Left ventricle myocardium inferior (tissue), 1 donor: Measurements from ENCODE around the gene DCTN2. TPM values are rescaled to one million over a fixed set of nuclear protein-coding genes. Genes with fewer than 3 reads are reported as not detected.

Source experiments
- DNase-seq: peaks from one replicate; pipeline ENCODE4 v3.0.0-alpha.2; 2020
- H3K27ac ChIP-seq: fragments of 200-600 bp; replicated peaks from 2 replicates; pipeline ENCODE4 v1.8.0; 2021
- H3K27me3 ChIP-seq: fragments of 200-600 bp; 2 replicates; pipeline ENCODE4 v1.8.0; 2021; ENCODE audit warnings: low read depth
- H3K36me3 ChIP-seq: fragments of 200-600 bp; 2 replicates; pipeline ENCODE4 v1.8.0; 2021
- H3K4me1 ChIP-seq: fragments of 200-600 bp; 2 replicates; pipeline ENCODE4 v1.8.0; 2021
- H3K4me3 ChIP-seq: fragments of 200-600 bp; 2 replicates; pipeline ENCODE4 v1.8.0; 2021; ENCODE audit warnings: mild to moderate bottlenecking, moderate library complexity
- H3K9me3 ChIP-seq: fragments of 200-600 bp; replicated peaks from 2 replicates; pipeline ENCODE4 v1.8.0; 2021
- intact Hi-C: fragments of 100-400 bp; cut with micrococcal nuclease; formaldehyde crosslinking; loops from one replicate; pipeline ENCODE4 v1.11.0; 2022
- total RNA-seq: library from RNA; stranded (reverse); fragmentation: NEBNext Ultra II Directional; extraction: Animal tissue kit (Norgen Biotek cat#: 25700); gene quantifications from one replicate; pipeline ENCODE4 v1.2.1, GENCODE V29; 2021
- TF ChIP-seq, protein P1 (sequence below): fragments of 200-600 bp; IDR thresholded peaks from 2 replicates; pipeline ENCODE4 v1.8.0; 2021; ENCODE audit warnings: antibody characterized with exemption, mild to moderate bottlenecking, borderline replicate concordance
- donor health status: DM: no; HTN: yes; CAD: no; lungs with severe emphysema.

DCTN2 gene
- total RNA-seq, 1 donor from 2014 or later: 87.8 TPM

DNA sequence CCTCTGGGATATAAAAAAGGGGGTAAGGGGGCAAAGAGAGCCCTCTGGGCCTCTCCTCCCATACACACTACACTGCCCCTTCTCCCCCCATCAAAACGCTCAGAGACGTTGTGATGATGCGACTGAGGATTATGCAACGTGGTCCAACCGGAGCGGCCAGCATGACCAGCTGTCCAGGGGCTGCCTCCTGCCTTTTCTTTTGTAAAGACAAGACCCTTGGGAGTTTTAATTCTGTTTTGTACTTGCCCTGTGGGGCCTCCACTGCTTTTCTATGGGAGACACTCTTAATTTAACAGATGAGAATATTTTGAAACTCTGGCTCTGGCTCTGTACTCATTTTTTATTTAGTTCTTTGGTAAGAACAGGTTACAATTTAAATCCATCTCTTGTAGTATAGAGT is 17.2 kb downstream of the DCTN2 start:
- TF ChIP-seq, protein P1, sequence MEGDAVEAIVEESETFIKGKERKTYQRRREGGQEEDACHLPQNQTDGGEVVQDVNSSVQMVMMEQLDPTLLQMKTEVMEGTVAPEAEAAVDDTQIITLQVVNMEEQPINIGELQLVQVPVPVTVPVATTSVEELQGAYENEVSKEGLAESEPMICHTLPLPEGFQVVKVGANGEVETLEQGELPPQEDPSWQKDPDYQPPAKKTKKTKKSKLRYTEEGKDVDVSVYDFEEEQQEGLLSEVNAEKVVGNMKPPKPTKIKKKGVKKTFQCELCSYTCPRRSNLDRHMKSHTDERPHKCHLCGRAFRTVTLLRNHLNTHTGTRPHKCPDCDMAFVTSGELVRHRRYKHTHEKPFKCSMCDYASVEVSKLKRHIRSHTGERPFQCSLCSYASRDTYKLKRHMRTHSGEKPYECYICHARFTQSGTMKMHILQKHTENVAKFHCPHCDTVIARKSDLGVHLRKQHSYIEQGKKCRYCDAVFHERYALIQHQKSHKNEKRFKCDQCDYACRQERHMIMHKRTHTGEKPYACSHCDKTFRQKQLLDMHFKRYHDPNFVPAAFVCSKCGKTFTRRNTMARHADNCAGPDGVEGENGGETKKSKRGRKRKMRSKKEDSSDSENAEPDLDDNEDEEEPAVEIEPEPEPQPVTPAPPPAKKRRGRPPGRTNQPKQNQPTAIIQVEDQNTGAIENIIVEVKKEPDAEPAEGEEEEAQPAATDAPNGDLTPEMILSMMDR: no peak
- no peak for DNase-seq
- intact Hi-C loops: no loop called here
- H3K4me3 ChIP-seq: no peak overlapping the region
- H3K27me3 ChIP-seq: no peaks in the 10 kb centered on the region
- H3K9me3 ChIP-seq: no peaks in the 10 kb centered on the region
- peaks cover 98% of the 10 kb centered on the region for H3K36me3 ChIP-seq
- peak overlapping the region; percentile 18 for H3K27ac ChIP-seq
- H3K4me1 ChIP-seq: peaks cover 12% of the 10 kb centered on the region

DNA sequence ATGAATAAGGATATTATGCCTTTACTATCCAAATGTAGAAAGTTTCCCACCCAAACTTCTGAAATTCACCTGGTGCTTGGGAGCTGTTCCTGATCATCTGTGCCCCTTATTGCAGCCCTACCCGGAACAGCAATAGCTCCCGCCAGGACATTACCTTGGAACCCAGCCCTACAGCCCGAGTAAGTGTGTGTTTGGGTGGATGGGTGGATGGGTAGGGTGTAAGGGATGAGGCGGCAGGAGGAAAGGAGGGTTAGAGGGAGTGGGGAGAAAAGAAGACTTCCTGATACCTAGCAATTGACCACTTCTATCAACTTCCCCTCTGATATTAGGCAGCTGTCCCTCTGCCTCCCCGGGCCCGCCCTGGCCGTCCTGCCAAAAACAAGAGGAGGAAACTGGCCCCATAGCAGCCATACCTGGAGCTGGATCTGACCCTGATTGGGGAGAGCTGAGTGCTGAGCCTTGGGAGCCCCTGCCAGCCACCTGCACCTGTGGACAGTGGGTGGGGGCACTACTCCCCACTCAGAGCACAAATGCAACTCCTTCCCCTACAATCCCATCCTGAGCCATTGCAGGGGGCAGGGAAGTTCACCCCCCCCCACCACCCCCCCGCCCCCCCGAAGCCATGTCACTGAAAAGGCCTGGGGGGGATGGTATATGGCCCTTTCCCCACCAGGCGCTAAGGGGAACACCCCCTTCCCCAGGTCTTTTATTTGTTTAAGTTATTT is 18.0 kb downstream of the DCTN2 start:
- TF ChIP-seq, protein P1: no peak
- Histone ChIP-seq H3K27ac (no peak overlapping the region), H3K9me3 (no peaks in the 10 kb centered on the region), H3K36me3 (peaks cover 97% of the 10 kb centered on the region), H3K4me1 (peaks cover 20% of the 10 kb centered on the region), H3K4me3 (no peak overlapping the region), H3K27me3 (no peaks in the 10 kb centered on the region)
- intact Hi-C loops: no loop called here
- DNase-seq: no peak

DNA sequence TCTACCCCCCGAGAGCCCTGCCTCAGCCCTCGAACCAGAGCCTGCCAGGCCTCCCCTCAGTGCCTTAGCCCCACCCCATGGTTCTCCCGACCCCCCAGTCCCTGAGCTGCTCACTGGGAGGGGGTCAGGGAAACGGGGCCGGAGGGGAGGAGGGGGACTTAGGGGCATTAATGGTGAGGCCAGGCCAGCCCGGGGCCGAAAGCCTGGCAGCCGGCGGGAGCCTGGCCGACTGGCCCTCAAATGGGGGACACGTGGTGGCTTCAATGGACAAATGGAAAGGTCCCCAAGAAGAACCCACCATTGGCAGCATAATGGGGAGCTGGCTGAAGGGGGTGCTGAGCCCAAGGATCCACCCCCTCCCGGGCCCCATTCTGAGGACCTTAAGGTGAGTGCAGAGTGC is 18.8 kb downstream of the DCTN2 start:
- Histone ChIP-seq H3K27ac (no peak overlapping the region), H3K9me3 (no peaks in the 10 kb centered on the region), H3K27me3 (no peaks in the 10 kb centered on the region), H3K4me3 (no peak overlapping the region), H3K36me3 (peaks cover 89% of the 10 kb centered on the region), H3K4me1 (peaks cover 28% of the 10 kb centered on the region)
- DNase-seq: no peak
- TF ChIP-seq, protein P1: no peak
- intact Hi-C loops: no loop called here

DNA sequence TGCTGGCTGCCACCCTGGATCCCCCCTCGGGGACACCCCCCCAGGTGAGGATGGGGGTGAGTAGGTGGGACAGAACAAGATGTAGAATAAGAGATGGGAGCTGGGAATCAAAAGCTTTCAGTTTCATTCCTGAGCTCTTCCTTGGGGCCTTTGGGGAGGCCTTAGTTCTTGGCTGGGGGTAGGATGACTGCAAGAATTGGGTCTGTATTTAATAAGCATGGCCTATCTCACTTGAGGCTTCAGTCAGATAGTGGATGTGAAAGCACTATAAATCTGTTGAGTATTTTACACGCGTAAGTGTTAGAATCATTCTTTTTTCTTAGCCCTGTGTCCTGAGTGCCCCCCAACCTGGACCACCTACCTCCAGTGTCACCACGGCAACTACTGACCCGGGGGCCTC is 19.8 kb downstream of the DCTN2 start:
- Histone ChIP-seq H3K4me3 (no peak overlapping the region), H3K36me3 (peaks cover 79% of the 10 kb centered on the region), H3K4me1 (peaks cover 31% of the 10 kb centered on the region), H3K27me3 (no peaks in the 10 kb centered on the region), H3K9me3 (no peaks in the 10 kb centered on the region), H3K27ac (no peak overlapping the region)
- intact Hi-C loops: no loop called here
- TF ChIP-seq, protein P1: no peak
- no peak for DNase-seq

DNA sequence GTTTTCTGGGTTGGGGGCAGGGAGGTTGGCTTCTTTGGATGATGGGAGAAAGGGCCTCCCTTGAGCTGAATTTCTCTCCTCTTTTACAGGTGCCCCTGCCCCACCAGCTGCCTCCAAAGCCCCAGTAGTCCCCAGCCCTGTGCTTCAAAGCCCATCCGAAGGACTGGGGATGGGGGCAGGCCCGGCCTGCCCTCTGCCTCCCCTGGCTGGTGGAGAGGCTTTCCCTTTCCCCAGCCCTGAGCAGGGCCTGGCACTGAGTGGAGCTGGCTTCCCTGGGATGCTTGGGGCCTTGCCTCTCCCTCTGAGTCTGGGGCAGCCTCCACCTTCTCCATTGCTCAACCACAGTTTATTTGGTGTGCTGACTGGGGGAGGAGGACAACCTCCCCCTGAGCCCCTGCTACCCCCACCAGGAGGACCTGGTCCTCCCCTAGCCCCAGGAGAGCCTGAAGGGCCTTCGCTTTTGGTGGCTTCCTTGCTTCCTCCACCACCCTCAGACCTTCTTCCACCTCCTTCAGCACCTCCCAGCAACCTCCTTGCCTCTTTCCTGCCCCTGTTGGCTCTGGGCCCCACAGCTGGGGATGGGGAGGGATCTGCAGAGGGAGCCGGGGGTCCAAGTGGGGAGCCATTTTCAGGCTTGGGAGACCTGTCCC is 20.4 kb downstream of the DCTN2 start:
- Histone ChIP-seq H3K9me3 (no peaks in the 10 kb centered on the region), H3K36me3 (peaks cover 73% of the 10 kb centered on the region), H3K27ac (peak overlapping the region; percentile 19), H3K27me3 (no peaks in the 10 kb centered on the region), H3K4me3 (no peak overlapping the region), H3K4me1 (peaks cover 37% of the 10 kb centered on the region)
- intact Hi-C loops: no loop called here
- no peak for DNase-seq
- TF ChIP-seq, protein P1: no peak
